Gastrocnemius medialis (tissue), 4 donors: ENCODE measurements around the gene NTM. TPM values are rescaled to one million over a fixed set of nuclear protein-coding genes. Genes with fewer than 3 reads are reported as not detected.

Experiments used
- ATAC-seq, 2 donors: fragments of 150-250 bp; one replicate each; pipeline ENCODE4 v1.9.1; 2016
- DNase-seq, 2 donors: peaks; one replicate each; pipeline ENCODE4 v3.0.0-alpha.2; 2019
- H3K27ac ChIP-seq, 4 donors: fragments of 200-600 bp; sonication (generic); 1 replicate in 1 of 4; 2 replicates in 3 of 4; pipeline ENCODE4 v1.5.1; 2016 to 2018; ENCODE audit warnings: mild to moderate bottlenecking in 2 of 4, moderate library complexity in 1 of 4
- H3K27me3 ChIP-seq, 3 donors: fragments of 200-600 bp; sonication (generic) in 2 of 3; 1 replicate in 1 of 3; 2 replicates in 2 of 3; pipeline versions ENCODE4 v1.5.1 to v1.6.0; 2016 to 2019; ENCODE audit warnings: mild to moderate bottlenecking in 1 of 3, moderate library complexity in 1 of 3
- H3K36me3 ChIP-seq, 2 donors: fragments of 200-600 bp; sonication (generic) in 1 of 2; one replicate each; pipeline ENCODE4 v1.5.1; 2017 to 2018
- H3K4me1 ChIP-seq, 2 donors: fragments of 200-600 bp; sonication (generic) in 1 of 2; one replicate each; pipeline ENCODE4 v1.5.1; 2016 to 2017; ENCODE audit warnings: mild to moderate bottlenecking in 2 of 2
- H3K4me3 ChIP-seq, 4 donors: fragments of 200-600 bp; sonication (generic) in 3 of 4; 1 replicate in 1 of 4; 2 replicates in 3 of 4; pipeline ENCODE4 v1.5.1; 2016 to 2019; ENCODE audit warnings: mild to moderate bottlenecking in 2 of 4
- H3K9me3 ChIP-seq, 3 donors: fragments of 200-600 bp; sonication (generic) in 2 of 3; 1 replicate in 1 of 3; 2 replicates in 2 of 3; pipeline ENCODE4 v1.5.1; 2016 to 2019
- CTCF ChIP-seq, 5 experiments: fragments of 450-650 bp in 3 of 5; fragments of 200-600 bp in 2 of 5; sonication (generic) in 2 of 5; IDR thresholded peaks in 4 of 5; conservative IDR thresholded peaks in 1 of 5; 1 replicate in 4 of 5; 2 replicates in 1 of 5; pipeline ENCODE4 v1.5.1; 2016 to 2019; ENCODE audit warnings: antibody characterized with exemption in 5 of 5, mild to moderate bottlenecking in 3 of 5, moderate library complexity in 3 of 5
- POLR2A ChIP-seq, 2 donors: fragments of 450-650 bp; IDR thresholded peaks; one replicate each; pipeline ENCODE4 v1.6.1; 2017; ENCODE audit warnings: antibody characterized with exemption in 2 of 2, mild to moderate bottlenecking in 2 of 2, moderate library complexity in 2 of 2
- in situ Hi-C, 4 donors: fragments of 200-750 bp; cut with MboI; loops; one replicate each; pipeline versions ENCODE4 v1.15.0 to v1.8.0; 2017; ENCODE audit warnings: low sequenced_read_pairs in 4 of 4
- intact Hi-C: fragments of 100-400 bp; cut with DNase I; formaldehyde crosslinking; loops from one replicate; pipeline ENCODE4 v1.15.1; 2023; ENCODE audit warnings: low total_unique reads
- total RNA-seq, 4 donors: library from RNA; depleted of rRNA; stranded (reverse); fragments of >200 nt; gene quantifications; one replicate each; pipeline versions ENCODE4 v1.1.0 to v1.2.3, GENCODE V29; 2016

The NTM gene
- total RNA-seq, 4 donors from 2014 or later = 0.69 TPM; not detected in 3

GRCh38 chr11:131345406-131345805 lies 25.0 kb upstream of the NTM start:
- no peak for ATAC-seq
- no peak for DNase-seq
- intact Hi-C loops (no loop called here), in situ Hi-C loops (no loop called here)
- no peaks in the 10 kb centered on the region for H3K27me3 ChIP-seq
- no peaks in the 10 kb centered on the region for H3K36me3 ChIP-seq
- no peak overlapping the region for H3K27ac ChIP-seq
- H3K9me3 ChIP-seq = no peaks in the 10 kb centered on the region
- H3K4me1 ChIP-seq = no peaks in the 10 kb centered on the region
- TF ChIP-seq POLR2A (IDR thresholded peaks at IDR 0.05) = no peak
- TF ChIP-seq CTCF (IDR thresholded peaks at IDR 0.05 in 4 of 5, conservative IDR thresholded peaks at IDR 0.05 in 1 of 5) = no peak
- H3K4me3 ChIP-seq = no peak overlapping the region

- H3K4me1 ChIP-seq = no peaks in the 10 kb centered on the region
- no peak for TF ChIP-seq POLR2A (IDR thresholded peaks at IDR 0.05)
- TF ChIP-seq CTCF (IDR thresholded peaks at IDR 0.05 in 4 of 5, conservative IDR thresholded peaks at IDR 0.05 in 1 of 5) = no peak
- H3K9me3 ChIP-seq = no peaks in the 10 kb centered on the region
- ATAC-seq (no peak), DNase-seq (no peak)
- H3K27ac ChIP-seq = no peak overlapping the region
- no peaks in the 10 kb centered on the region for H3K36me3 ChIP-seq
- intact Hi-C loops (no loop called here), in situ Hi-C loops (no loop called here)
- no peak overlapping the region for H3K4me3 ChIP-seq
- no peaks in the 10 kb centered on the region for H3K27me3 ChIP-seq
Observed at GRCh38 chr11:131349368-131350086, 20.9 kb upstream of the NTM start.

GRCh38 chr11:131350872-131351271 lies 19.5 kb upstream of the NTM start:
- H3K27me3 ChIP-seq = no peaks in the 10 kb centered on the region
- intact Hi-C loops = no loop called here
- no peak overlapping the region for H3K4me3 ChIP-seq
- no peak for ATAC-seq
- no peaks in the 10 kb centered on the region for H3K9me3 ChIP-seq
- in situ Hi-C loops = no loop called here
- no peak for DNase-seq
- H3K27ac ChIP-seq = no peak overlapping the region
- TF ChIP-seq CTCF (IDR thresholded peaks at IDR 0.05 in 4 of 5, conservative IDR thresholded peaks at IDR 0.05 in 1 of 5) (no peak), POLR2A (IDR thresholded peaks at IDR 0.05) (no peak)
- no peaks in the 10 kb centered on the region for H3K36me3 ChIP-seq
- no peaks in the 10 kb centered on the region for H3K4me1 ChIP-seq

GRCh38 chr11:131351848-131352247 lies 18.6 kb upstream of the NTM start:
- no peak overlapping the region for H3K27ac ChIP-seq
- no peaks in the 10 kb centered on the region for H3K9me3 ChIP-seq
- in situ Hi-C loops = no loop called here
- ATAC-seq (no peak), DNase-seq (no peak)
- TF ChIP-seq CTCF (IDR thresholded peaks at IDR 0.05 in 4 of 5, conservative IDR thresholded peaks at IDR 0.05 in 1 of 5) = no peak
- no peak for TF ChIP-seq POLR2A (IDR thresholded peaks at IDR 0.05)
- intact Hi-C loops = no loop called here
- no peaks in the 10 kb centered on the region for H3K36me3 ChIP-seq
- no peak overlapping the region for H3K4me3 ChIP-seq
- H3K4me1 ChIP-seq = no peaks in the 10 kb centered on the region
- no peaks in the 10 kb centered on the region for H3K27me3 ChIP-seq

- H3K36me3 ChIP-seq = no peaks in the 10 kb centered on the region
- no peaks in the 10 kb centered on the region for H3K4me1 ChIP-seq
- no peak overlapping the region for H3K4me3 ChIP-seq
- no peaks in the 10 kb centered on the region for H3K9me3 ChIP-seq
- no peak for ATAC-seq
- intact Hi-C loops (no loop called here), in situ Hi-C loops (no loop called here)
- TF ChIP-seq POLR2A (IDR thresholded peaks at IDR 0.05) (no peak), CTCF (IDR thresholded peaks at IDR 0.05 in 4 of 5, conservative IDR thresholded peaks at IDR 0.05 in 1 of 5) (no peak)
- no peak overlapping the region for H3K27ac ChIP-seq
- no peak for DNase-seq
- H3K27me3 ChIP-seq = no peaks in the 10 kb centered on the region
Observed at GRCh38 chr11:131353766-131354165, 16.6 kb upstream of the NTM start.
